Measurements from ENCODE around the gene MLC1. TPM values are rescaled to one million over a fixed set of nuclear protein-coding genes. Genes with fewer than 3 reads are reported as not detected.
A peak's percentile ranks its signal among the peaks of the same experiment; 100 is the strongest.

The MLC1 gene
- total RNA-seq, 4 donors from 2014 or later = 0.07 to 0.13 TPM; not detected in 2

DNA sequence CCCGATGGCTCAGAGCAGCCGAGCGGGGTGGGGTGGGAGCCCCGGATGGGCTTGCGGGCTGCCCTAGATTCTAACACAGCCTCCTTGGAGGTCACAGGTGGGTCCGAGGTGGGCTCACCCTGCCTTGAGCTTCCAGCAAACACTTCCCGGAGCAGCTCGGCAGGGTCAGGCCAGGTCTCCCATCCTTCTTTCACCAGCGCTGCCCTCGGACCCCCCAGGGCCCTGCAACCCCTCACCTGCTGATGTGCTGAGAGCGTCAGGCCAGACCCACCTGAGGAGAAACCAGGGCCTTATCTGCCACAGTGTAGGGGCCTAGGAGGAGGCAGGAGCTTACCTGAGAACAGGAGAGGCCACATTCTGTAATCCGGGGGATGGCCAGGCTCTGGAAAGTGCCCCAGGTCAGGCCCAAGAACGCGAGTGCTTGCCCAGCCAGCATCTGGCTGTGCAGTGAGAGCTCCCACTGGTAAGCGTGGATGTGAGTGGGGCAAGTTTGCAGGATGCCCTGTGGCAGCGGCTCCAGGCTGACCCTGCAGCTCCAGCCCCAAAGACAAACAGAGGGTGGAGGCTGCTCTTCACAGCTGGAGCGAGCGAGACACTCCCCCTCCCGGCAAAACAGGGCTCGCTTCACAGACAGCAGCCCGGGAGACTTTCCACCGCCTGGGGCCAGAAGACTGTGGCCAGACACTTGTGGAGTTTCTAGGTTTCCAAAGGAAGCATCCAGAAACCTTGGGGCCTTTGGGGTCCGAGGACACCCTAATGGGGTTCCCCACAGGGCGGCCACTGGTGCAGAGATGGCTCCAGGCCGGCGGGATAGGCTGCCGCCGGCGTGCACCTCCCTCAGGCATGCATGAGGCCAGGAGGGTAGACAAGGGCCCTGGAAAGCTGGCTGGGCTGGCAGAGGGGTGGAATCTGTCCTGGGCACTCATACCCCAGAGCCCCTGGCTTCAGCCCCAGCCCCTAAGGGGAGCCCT lies 72.7 kb downstream of the MLC1 start, which contains the start of gene IL17REL:
TSS of gene IL17REL (minus strand) at position 555 of the 971 bp plus-strand sequence. CDS start at position 436, 119 bp downstream.
- no peak for ATAC-seq
- Histone ChIP-seq H3K27me3 (peaks cover 87% of the 10 kb centered on the region), H3K36me3 (no peaks in the 10 kb centered on the region), H3K4me1 (peaks cover 0 to 27% (median 5%) of the 10 kb centered on the region in 3 donors), H3K9me3 (no peaks in the 10 kb centered on the region), H3K4me3 (no peak within 1 kb of the TSS), H3K27ac (no peak within 1 kb of the TSS)
- 60% methylated on average over 4 of the region's 29 CpGs; no CpG with 5 or more reads in 1 of the 2 donors for WGBS, 2 donors (ENCODE audit: low coverage in 1 of 2)
- TF ChIP-seq POLR2AphosphoS5 (IDR thresholded peaks at IDR 0.05) = no peak
- TF ChIP-seq, protein P1, sequence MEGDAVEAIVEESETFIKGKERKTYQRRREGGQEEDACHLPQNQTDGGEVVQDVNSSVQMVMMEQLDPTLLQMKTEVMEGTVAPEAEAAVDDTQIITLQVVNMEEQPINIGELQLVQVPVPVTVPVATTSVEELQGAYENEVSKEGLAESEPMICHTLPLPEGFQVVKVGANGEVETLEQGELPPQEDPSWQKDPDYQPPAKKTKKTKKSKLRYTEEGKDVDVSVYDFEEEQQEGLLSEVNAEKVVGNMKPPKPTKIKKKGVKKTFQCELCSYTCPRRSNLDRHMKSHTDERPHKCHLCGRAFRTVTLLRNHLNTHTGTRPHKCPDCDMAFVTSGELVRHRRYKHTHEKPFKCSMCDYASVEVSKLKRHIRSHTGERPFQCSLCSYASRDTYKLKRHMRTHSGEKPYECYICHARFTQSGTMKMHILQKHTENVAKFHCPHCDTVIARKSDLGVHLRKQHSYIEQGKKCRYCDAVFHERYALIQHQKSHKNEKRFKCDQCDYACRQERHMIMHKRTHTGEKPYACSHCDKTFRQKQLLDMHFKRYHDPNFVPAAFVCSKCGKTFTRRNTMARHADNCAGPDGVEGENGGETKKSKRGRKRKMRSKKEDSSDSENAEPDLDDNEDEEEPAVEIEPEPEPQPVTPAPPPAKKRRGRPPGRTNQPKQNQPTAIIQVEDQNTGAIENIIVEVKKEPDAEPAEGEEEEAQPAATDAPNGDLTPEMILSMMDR (IDR thresholded peaks at IDR 0.05) = peak in 1 of 4 experiments; percentile 9

DNA sequence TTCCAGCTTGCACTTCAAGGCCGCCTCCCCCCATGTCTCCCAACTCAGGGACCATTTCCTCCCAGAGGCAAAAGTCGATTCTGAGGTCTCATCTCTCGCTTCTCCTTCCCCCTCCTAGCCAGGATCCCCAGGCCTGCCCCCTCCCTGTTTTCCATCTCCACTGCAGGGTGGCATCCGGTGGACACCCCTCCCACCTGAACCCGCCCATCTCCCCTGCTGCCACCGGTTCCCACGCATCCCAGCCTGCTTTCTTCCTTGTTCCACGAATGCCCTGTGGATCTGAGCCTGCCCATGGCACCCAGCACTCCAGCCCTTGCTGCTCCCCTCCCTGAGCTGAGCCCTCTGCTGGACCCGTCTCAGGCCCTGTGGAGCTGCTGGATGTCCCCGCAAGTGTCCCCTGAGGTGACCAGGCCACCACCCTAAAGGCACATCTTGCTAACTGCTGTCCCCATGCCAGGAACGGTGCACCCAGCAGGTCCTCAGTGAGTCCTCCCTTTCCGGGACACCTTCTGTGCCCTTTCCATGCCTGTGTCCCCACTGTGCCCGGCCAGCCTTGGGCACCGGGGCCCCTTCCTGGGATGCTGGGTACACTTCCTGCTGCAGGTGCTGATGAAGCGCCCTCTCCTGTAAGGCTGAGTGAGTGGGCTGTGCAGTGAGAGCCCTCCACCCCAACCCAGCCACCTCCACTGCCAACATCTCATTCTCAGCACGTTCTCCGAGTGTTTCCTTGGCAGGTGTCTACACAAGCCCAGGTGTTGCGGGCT lies 73.6 kb downstream of the MLC1 start:
- Histone ChIP-seq H3K36me3 (no peaks in the 10 kb centered on the region), H3K27me3 (peaks cover 78% of the 10 kb centered on the region), H3K27ac (no peak overlapping the region), H3K4me1 (peaks cover 0 to 27% (median 5%) of the 10 kb centered on the region in 3 donors), H3K9me3 (no peaks in the 10 kb centered on the region), H3K4me3 (no peak overlapping the region)
- ATAC-seq = no peak
- 20 to 21% methylated on average over 7 of the region's 18 CpGs for WGBS, 2 donors (ENCODE audit: low coverage in 1 of 2)
- no peak for TF ChIP-seq POLR2A (IDR thresholded peaks at IDR 0.05)
- no peak for TF ChIP-seq EP300 (IDR thresholded peaks at IDR 0.05)
- TF ChIP-seq, protein P1 (IDR thresholded peaks at IDR 0.05) = no peak
- TF ChIP-seq POLR2AphosphoS5 (IDR thresholded peaks at IDR 0.05) = no peak

DNA sequence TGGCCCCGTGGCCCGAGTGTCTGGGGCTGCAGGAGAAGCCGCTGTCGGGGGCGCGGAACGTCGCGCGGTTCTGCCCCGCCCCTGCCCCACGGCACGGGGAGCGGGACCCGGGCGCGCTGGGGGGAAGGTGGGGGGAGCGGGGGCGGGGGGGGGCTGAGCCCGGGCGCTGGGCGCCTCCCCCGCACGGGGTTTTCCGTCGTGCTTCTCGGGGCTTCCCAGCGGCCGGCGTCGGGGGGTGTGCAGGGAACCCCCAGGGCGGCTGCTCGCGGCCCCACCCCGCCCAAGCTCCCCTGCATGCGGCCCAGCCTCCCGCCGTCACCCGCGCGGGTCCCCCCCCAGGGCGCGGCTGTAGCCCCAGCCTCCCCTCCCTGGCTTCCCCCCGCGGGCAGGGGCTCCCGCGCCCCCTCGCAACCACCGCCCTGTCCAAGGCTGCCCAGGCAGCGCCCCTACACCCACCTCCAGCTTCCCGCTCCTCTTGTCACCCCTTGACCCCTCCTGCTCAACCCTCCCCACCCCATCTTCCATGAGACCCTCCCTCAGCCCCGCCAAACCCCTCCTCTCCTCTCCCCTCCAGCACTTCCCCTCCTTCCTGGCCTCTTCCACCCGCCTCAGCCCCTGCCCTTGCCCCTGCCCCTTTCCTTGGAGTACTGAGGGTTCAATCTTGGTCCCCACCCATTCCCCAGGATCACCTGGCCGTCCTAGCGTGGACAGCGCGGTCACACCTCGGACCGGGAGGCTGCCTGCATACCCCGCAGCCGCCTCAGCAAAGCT lies 74.4 kb downstream of the MLC1 start:
- Histone ChIP-seq H3K27ac (no peak overlapping the region), H3K4me1 (peaks cover 0 to 27% (median 5%) of the 10 kb centered on the region in 3 donors), H3K4me3 (peak overlapping the region in 1 of 2 donors; percentile 12), H3K9me3 (no peaks in the 10 kb centered on the region), H3K27me3 (peaks cover 70% of the 10 kb centered on the region), H3K36me3 (no peaks in the 10 kb centered on the region)
- 0% methylated on average over 10 of the region's 61 CpGs; no CpG with 5 or more reads in 1 of the 2 donors for WGBS, 2 donors (ENCODE audit: low coverage in 1 of 2)
- ATAC-seq = no peak
- no peak for TF ChIP-seq EP300 (IDR thresholded peaks at IDR 0.05)
- TF ChIP-seq, protein P1 (IDR thresholded peaks at IDR 0.05) = no peak
- TF ChIP-seq POLR2A (IDR thresholded peaks at IDR 0.05) = no peak
- no peak for TF ChIP-seq POLR2AphosphoS5 (IDR thresholded peaks at IDR 0.05)

DNA sequence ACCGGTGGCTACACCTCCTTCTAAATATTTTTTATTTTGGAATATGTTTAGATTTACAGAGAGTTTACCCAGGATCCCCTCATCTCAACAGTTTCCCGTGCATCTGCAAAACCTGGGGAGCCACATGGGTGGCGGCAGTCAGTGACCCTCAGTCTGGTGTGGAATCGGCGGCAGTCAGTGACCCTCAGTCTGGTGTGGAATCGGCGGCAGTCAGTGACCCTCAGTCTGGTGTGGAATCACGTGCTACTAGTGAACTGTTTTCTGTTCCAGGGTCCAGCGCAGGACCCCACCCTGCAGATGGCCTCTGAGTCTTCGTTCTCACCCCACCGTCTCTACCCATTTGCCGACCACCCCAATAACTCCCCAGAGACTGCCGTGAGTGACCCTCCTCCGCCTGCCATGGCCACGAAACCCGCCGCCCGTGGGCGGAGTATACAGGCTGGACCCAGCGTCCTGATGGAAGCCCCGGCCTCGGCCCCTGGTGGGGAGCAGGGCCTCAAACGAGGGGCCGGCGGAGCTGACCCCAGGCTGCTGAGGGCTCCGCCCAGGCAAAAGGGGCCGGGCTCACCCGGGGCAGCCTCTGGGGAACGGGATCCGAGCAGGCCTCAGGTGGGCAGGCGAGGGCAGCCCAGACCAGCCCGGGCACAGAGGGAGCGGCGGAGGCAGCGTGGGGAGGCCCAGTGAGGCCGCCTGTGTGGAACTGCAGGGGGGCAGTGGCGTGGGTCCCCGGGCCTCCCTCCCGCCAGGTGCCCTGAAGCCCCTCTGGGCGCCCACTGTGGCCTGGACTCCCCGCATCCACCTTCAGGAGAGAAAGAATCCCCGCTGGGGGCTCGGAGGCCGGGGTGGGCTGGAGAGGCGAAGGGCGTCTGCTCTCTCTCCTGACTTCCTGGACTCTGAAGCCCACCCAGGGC lies 75.2 kb downstream of the MLC1 start:
- ATAC-seq = no peak
- H3K27me3 ChIP-seq = peaks cover 62% of the 10 kb centered on the region
- no peak overlapping the region for H3K27ac ChIP-seq
- TF ChIP-seq POLR2AphosphoS5 (IDR thresholded peaks at IDR 0.05) (no peak), EP300 (IDR thresholded peaks at IDR 0.05) (no peak), POLR2A (IDR thresholded peaks at IDR 0.05) (no peak)
- TF ChIP-seq, protein P1 (IDR thresholded peaks at IDR 0.05) = no peak
- H3K36me3 ChIP-seq = no peaks in the 10 kb centered on the region
- peak overlapping the region in 1 of 2 donors; percentile 12 for H3K4me3 ChIP-seq
- peaks cover 0 to 24% (median 5%) of the 10 kb centered on the region in 3 donors for H3K4me1 ChIP-seq
- H3K9me3 ChIP-seq = no peaks in the 10 kb centered on the region
- WGBS, 2 donors (ENCODE audit: low coverage in 1 of 2) = 75 to 91% methylated on average over 2 to 12 of the region's 46 CpGs

Data from gastroesophageal sphincter (tissue), 4 donors.